Measurements from ENCODE around the gene SYT2. TPM values are rescaled to one million over a fixed set of nuclear protein-coding genes. Genes with fewer than 3 reads are reported as not detected.
A peak's percentile ranks its signal among the peaks of the same experiment; 100 is the strongest.

The SYT2 gene
- polyA plus RNA-seq, 1 of the 3 experiments (the other 2 are of a cell fraction): 0.03 TPM

GRCh38 chr1:202711949-202712635 lies 1.8 kb upstream of the SYT2 start:
- H3K27ac ChIP-seq (ENCODE audit: low read depth in 2 of 2, low read length in 1 of 2): peak overlapping the region in 1 of 2 experiments; percentile 61; a peak in 2 of 4 replicates
- ChIA-PET POLR2A (no interaction called here), CTCF (interaction anchor here (0.8 to 3.0 kb wide), 8 partner anchors 9 to 422 kb away, joined by 3 to 13 read pairs (median 4); partner anchors contain the start of gene UBE2T)

GRCh38 chr1:202709276-202710041 lies 795 bp downstream of the SYT2 start:
- ChIA-PET CTCF (interaction anchor here (0.6 to 4.8 kb wide), 7 partner anchors 9 to 72 kb away, joined by 3 to 30 read pairs (median 3); no protein-coding TSS in a partner anchor), POLR2A (no interaction called here)
- H3K9me3 ChIP-seq: no peaks in the 10 kb centered on the region
- H3K9ac ChIP-seq: no peak overlapping the region
- WGBS (ENCODE audit: low lambda C conversion rate): 22% methylated on average over 12 of the region's 34 CpGs
- no peaks in the 10 kb centered on the region for H3F3A ChIP-seq (replicated peaks; ENCODE audit: insufficient read depth)
- DNase-seq: peak; percentile 58
- H3K4me3 ChIP-seq (ENCODE audit: low read depth in 2 of 2, low read length in 1 of 2): peak overlapping the region; percentile 41 to 51; a peak in 2 of 4 replicates
- no peaks in the 10 kb centered on the region for H4K20me1 ChIP-seq (ENCODE audit: insufficient read depth)
- no peak for TF ChIP-seq SMC3 (IDR thresholded peaks at IDR 0.05; ENCODE audit: low read depth, low read length)
- TF ChIP-seq MEF2A (IDR thresholded peaks at IDR 0.05; ENCODE audit: borderline replicate concordance, low read depth): no peak
- no peak for TF ChIP-seq MAX (IDR thresholded peaks at IDR 0.05; ENCODE audit: low read depth)
- no peak for TF ChIP-seq JUND (IDR thresholded peaks at IDR 0.05)
- TF ChIP-seq FOXJ3 (CRISPR knock-in tag; IDR thresholded peaks at IDR 0.05): no peak
- TF ChIP-seq USF2 (IDR thresholded peaks at IDR 0.05; ENCODE audit: borderline replicate concordance, low read depth, low read length): no peak
- no peak for TF ChIP-seq REST (IDR thresholded peaks at IDR 0.05; ENCODE audit: low read depth, low read length)
- no peak for TF ChIP-seq GATA2 (CRISPR knock-in tag; IDR thresholded peaks at IDR 0.05)
- no peaks in the 10 kb centered on the region for H3K79me2 ChIP-seq (ENCODE audit: insufficient read depth)
- no peak overlapping the region for H3K27ac ChIP-seq (ENCODE audit: low read depth in 2 of 2, low read length in 1 of 2)
- H2AFZ ChIP-seq (ENCODE audit: low read depth): no peak overlapping the region
- no peaks in the 10 kb centered on the region for H3K36me3 ChIP-seq (replicated peaks in 1 of 2; ENCODE audit: control insufficient read depth in 1 of 2, insufficient read depth in 2 of 2, low read length in 1 of 2)
- no peaks in the 10 kb centered on the region for H3K9me2 ChIP-seq
- H3K4me2 ChIP-seq: peak overlapping the region; percentile 83
- H3K27me3 ChIP-seq (ENCODE audit: insufficient read depth): peaks cover 66% of the 10 kb centered on the region
- H3K4me1 ChIP-seq (ENCODE audit: control insufficient read depth in 1 of 2, insufficient read depth in 2 of 2, low read depth in 1 of 2, low read length in 1 of 2): peaks cover 0 to 30% of the 10 kb centered on the region in 2 experiments; a peak in 1 of 4 replicates

More at GRCh38 chr1:202711949-202712635, 1.8 kb upstream of the SYT2 start:
- Histone ChIP-seq H3K9me3 (no peaks in the 10 kb centered on the region), H3K4me3 (ENCODE audit: low read depth in 2 of 2, low read length in 1 of 2) (no peak overlapping the region), H4K20me1 (ENCODE audit: insufficient read depth) (no peaks in the 10 kb centered on the region), H2AFZ (ENCODE audit: low read depth) (no peak overlapping the region), H3K36me3 (replicated peaks in 1 of 2; ENCODE audit: control insufficient read depth in 1 of 2, insufficient read depth in 2 of 2, low read length in 1 of 2) (no peaks in the 10 kb centered on the region), H3K4me1 (ENCODE audit: control insufficient read depth in 1 of 2, insufficient read depth in 2 of 2, low read depth in 1 of 2, low read length in 1 of 2) (peaks cover 0 to 30% of the 10 kb centered on the region in 2 experiments; a peak in 1 of 4 replicates), H3K4me2 (no peak overlapping the region), H3K9me2 (no peaks in the 10 kb centered on the region), H3F3A (replicated peaks; ENCODE audit: insufficient read depth) (no peaks in the 10 kb centered on the region), H3K9ac (no peak overlapping the region), H3K79me2 (ENCODE audit: insufficient read depth) (no peaks in the 10 kb centered on the region), H3K27me3 (ENCODE audit: insufficient read depth) (peaks cover 39% of the 10 kb centered on the region)
- peak in 1 of 2 experiments; percentile 38; a peak in 1 of 4 replicates for TF ChIP-seq EP300 (IDR thresholded peaks at IDR 0.05; ENCODE audit: borderline replicate concordance in 1 of 2, low read depth in 1 of 2, low read length in 1 of 2)
- no peak for TF ChIP-seq FOXJ3 (CRISPR knock-in tag; IDR thresholded peaks at IDR 0.05)
- peak; percentile 54 for DNase-seq
- 52% methylated on average over 7 of the region's 9 CpGs for WGBS (ENCODE audit: low lambda C conversion rate)

Data from SK-N-SH (cell line).